CD4-positive, alpha-beta T cell treated with Interleukin-21 for 1 hour (primary cell): ENCODE data around the gene NPPC.
"Not testable (repeated sequence)": the region's sequence is repeated elsewhere in the genome, so short reads cannot be mapped to it uniquely, and the experiment has no call there.

Experiments used
- DNase-seq: peaks from one replicate; pipeline ENCODE4 v3.0.0-alpha.2; 2020

NPPC gene, protein sequence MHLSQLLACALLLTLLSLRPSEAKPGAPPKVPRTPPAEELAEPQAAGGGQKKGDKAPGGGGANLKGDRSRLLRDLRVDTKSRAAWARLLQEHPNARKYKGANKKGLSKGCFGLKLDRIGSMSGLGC

DNA sequence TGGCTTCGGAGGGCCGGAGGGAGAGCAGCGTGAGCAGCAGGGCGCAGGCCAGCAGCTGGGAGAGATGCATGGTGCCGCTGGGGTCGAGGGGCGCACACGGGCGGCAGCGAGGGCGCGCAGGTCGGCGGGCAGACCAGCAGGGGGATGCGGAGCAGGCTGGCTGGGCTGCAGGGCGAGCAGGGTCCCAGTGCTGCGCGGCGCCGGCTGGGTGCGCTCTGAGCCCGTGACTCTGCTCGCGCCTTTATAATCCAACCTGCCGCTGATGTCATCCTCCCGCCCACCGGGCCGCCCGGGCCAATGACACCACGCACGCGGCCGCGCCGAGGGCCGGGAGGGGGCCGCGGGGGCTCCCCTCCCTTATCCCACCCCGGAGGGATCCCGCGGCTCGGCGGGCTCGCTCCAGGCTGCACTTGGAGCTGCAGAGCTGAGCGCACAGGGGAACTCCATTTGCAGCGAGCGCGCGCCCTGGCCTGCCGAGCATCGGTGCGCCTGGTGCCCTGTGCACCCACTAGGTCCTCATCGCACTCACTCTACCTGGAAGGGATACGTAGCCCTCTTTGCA lies at the start of gene NPPC:
TSS of gene NPPC (minus strand) at position 217 of the 562 bp plus-strand sequence. CDS start at position 70, 147 bp downstream.
- peak; percentile 20 for DNase-seq

- DNase-seq = no peak
These were observed 48.8 kb upstream of the NPPC start for GRCh38 chr2:231975001-231975400.

GRCh38 chr2:231970461-231970860 lies 44.3 kb upstream of the NPPC start:
- no peak for DNase-seq

GRCh38 chr2:231968820-231969219 lies 42.6 kb upstream of the NPPC start:
- DNase-seq = no peak

DNA sequence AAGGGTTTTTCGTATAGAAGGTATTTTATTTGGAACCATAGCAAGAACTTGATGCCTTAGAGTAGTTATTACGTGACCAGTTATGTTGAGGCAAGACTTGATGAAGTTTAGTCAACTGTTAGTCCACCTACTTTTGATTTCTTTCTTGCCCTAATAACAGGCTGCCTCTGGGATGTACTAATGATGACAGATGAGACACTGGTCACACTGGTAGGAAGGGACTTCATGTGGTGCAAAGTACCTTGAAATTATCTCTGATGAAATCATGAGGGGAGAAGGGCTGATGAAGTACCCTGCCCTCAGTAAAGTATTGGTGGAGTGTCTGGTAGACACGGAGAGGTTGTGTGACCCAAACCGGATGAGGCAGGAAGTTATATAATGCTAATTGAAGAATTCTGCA lies 40.7 kb upstream of the NPPC start:
- no peak for DNase-seq

- no peak for DNase-seq
These were observed 38.9 kb upstream of the NPPC start for GRCh38 chr2:231965102-231965501.

- peak; percentile 78 for DNase-seq
These were observed 35.4 kb upstream of the NPPC start, which contains the start of gene DIS3L2 for GRCh38 chr2:231961349-231962166. TSS of gene DIS3L2 (plus strand) at chr2:231961713. CDS start at chr2:232014928, 53,215 bp downstream.

- DNase-seq = no peak
These were observed 34.7 kb upstream of the NPPC start for GRCh38 chr2:231960810-231961348.

DNA sequence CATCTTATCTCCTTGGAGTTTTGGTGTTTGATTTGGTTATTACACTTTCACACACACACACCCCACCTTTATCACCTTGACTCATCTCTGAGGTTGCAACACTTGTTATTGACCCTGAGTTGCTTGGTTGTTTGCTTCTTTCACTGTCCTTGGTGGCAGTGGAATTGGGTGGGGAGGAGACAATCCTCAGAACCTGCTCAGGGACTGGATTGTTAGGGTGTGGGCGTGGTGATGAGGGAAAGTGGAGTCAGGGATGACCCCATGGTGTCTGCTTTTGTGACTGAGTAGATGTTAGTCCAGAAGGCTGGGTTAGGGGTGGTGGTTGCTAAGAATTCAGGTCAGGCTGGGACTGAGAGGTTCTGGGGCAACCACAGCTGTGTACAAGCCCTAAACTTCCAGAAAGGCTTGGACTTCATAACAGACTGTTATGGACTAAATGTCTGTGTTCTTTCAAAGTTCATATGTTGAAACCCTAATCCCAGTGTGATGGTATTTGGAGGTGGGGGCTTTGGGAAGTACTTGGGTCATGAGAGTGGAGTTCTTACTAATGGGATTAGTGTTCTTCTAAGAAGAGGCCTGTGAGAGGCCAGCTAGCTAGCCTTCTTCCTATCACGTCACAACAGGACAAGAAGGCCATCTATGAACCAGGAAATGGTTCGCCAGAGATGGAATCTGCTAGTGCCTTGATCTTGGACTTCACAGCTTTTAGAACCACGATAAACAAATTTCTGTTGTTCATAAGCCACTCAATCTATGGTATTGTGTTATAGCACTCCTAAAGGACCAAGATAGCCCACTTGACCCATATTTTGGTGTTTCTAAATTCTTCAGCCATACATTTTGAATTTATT lies 31.9 kb upstream of the NPPC start:
- DNase-seq = no peak

DNA sequence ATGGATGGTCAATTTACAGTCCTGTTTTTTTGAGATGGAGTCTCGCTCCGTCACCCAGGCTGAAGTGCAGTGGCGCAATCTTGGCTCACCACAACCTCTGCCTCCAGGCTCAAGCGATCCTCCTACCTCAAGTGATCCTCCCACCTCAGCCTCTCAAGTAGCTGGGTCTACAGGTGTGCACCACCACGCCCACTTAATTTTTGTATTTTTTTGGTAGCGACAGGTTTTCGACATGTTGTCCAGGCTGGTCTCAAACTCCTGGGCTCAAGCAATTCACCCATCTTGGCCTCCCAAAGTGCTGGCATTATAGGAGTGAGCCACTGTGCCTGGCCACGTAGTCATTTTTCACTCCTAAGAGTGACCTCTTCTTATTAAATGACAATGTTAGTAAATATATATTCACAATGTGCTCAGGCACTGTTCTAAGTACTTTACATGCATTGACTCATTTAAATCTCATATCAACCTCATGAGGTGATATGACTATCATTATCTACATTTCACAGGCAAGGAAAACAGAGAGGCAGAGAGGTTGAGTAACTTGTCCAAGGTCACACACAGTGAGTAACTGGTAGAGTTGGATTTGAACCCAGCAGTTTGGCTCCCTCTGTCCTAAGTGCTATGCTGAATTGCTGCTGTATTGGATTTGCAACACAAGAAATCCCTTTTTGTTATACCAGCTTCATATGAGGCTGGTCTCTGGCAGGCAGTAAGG lies 29.7 kb upstream of the NPPC start:
- DNase-seq = no peak

GRCh38 chr2:231951452-231952035 lies 25.3 kb upstream of the NPPC start:
- DNase-seq = no peak

DNA sequence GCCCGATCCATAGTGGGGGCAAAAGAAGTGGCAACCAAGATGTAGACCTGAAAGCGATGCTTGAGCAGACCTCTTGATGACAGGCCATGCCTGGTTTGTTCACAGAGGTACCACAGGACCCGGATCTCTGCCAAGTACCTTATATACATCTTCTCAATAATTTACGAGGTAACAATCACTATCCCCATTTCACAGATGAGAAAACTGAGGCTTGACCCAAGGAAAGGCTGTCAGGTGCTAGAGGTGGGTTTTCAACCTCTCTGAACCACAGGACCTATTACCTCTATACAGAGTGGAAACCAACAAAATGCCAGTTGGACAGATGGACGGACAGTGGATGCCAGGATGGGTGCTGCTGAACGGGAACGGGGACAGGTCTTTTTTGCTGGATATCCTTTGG lies 21.5 kb upstream of the NPPC start:
- no peak for DNase-seq

GRCh38 chr2:231947112-231947511 lies 20.9 kb upstream of the NPPC start:
- DNase-seq = not testable (repeated sequence)

DNA sequence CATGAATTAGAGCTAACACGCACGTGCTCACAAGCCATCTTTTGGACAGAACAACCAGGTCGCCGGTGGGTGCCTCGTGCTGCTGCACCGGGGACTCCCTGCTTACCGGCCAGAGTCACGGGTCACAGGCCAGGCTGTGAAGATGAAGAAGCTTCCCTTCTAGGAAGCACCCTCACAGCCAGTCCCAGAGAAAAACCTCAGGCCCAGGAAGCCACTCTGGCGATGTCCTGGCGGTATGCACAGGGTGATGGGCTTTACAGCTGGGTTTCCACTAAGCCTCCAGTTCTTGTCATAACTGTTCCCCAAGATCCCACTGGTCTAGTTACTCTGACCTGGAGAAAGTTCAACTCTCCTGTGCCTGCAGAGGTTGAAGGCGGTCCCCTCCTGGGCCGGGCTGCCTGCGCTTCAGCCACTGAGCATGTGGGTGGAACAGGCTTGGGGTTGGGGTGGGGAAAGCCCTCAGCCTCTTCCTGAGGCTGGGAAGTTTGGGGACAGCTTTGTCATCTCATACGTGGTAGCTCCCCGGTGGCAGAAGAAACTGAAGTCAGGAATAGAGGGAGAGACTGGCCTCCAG lies 20.1 kb upstream of the NPPC start:
- no peak for DNase-seq

DNA sequence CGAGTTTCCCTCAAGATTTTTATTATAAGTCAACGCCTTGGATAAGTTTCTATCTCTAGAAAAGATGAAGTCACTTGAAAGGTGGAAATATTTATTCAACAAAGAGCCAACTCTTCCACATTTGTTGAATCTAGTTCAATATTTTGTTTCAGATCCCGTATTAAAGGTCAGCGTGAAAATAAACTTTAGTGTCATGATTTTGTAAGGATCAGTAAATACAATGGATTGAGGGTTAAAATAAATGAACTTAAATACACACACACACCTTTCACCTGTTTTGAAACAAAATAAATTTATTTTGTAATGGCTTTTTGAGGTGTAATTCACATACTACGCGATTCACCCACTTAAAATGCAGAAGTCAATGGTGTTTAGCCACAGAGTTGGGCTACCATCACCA lies 16.0 kb upstream of the NPPC start:
- DNase-seq = no peak

DNA sequence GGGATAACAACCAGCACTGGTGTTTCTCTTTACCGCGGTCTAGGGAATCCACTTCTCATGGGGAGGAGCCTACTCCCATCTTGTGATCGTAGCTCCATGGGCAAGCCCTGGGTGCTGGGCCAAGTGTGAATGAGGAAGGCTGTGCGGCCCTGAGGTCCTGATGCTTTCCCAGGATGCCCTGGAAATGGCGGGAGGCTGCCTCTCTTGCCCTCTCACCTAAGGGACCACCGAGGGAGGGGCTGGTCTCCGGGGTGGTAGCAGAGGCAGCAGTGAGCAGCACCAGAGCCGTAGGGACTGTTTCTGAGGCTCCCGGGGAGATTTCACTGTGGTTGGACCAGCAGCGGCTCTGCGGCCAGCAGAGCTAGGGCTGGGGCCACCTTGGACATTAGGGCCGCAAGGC lies 15.5 kb upstream of the NPPC start:
- no peak for DNase-seq

DNA sequence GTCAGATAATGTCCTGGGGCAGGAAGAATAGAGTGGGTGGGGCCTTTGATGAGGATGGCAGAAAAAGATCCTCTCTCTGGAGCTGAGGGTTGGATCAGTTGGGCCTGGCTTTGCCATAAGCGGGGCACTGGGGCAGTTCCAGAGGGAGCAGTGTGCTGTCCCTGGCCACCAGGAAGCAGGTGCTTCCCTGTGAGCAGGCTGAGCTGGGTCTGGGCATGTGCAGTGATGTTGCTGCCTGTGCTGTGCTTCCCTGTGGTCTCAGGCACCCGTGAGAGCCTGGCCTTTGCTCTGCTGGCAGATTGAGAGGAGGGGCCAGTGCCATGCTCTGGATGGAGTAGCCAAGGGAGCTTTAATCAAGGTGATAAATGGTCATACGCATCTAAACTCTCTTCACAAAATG lies 14.6 kb upstream of the NPPC start:
- no peak for DNase-seq

DNA sequence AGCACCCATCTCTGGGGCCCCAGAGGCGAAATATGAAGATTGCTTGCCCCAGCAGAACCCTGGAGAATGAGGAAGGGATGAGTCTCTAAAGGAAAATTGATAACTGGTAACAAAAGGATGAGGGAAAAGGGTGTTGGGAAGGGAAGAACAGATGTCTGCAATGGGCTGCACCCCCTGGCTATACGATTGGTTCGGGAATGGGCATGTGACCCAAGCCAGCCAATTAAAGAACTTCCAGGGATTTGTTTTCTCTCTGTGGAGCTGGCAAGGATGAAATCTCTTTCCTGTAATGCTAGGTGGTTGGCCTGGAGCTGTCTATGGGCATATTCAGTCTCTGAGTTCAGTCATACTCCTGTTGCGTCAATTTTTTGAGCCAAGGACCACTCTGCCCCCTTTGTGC lies 12.8 kb upstream of the NPPC start:
- DNase-seq = no peak

GRCh38 chr2:231937057-231937456 lies 10.9 kb upstream of the NPPC start:
- no peak for DNase-seq

- no peak for DNase-seq
These were observed 10.3 kb upstream of the NPPC start for GRCh38 chr2:231936491-231936890.

DNA sequence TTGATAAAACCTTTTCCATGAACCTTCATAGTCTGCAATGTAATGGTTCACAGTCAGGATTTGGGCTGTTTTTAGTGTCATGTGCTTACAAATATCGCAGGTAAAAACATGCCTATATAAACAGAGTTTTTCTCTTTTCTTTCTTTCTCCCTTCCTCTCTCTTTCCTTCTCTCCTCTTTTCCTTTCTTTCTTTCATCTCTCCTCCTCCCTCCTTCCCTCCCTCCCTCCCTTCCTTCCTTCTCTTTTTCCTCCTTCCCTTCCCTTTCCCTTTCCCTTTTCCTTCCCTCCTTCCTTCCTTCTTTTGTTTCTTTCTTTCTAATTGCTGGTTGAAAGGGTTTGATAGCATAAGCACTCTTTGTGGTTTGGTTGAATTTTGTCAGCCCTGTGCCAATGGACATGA lies 9.6 kb upstream of the NPPC start:
- DNase-seq = no peak

DNA sequence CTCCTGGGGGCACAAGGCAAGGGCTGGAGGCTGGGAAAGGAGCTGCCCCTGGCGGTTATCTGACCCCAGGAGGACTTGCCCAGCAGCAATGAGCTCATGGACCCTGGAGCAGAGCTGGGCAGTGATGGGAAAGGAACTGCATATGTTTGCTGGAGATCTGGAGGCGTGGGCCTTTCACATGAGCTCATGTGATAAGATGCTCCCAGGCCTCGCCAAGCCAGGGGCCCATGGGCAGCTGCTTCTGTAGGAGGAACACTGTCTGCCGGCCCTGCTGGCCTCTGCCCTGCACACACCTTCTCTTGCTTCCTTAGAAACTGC lies 9.0 kb upstream of the NPPC start:
- no peak for DNase-seq
